NCI-H446 treated with DMSO at 0.1 percent for 48 hours (cell line): ENCODE results near the gene NEAT1.

ENCODE experiments used
- DNase-seq: peaks from one replicate; lab custom pipeline; 2025; lab: John Stamatoyannopoulos, UW

Gene NEAT1

GRCh38 chr11:65479184-65480145 is 56.9 kb downstream of the NEAT1 start:
- DNase-seq, result peak; percentile 72

GRCh38 chr11:65482306-65482850 is 59.8 kb downstream of the NEAT1 start:
- no peak for DNase-seq

- no peak for DNase-seq
Observed at GRCh38 chr11:65485920-65486219, 63.3 kb downstream of the NEAT1 start.

GRCh38 chr11:65486570-65487466 is 64.2 kb downstream of the NEAT1 start:
- no peak for DNase-seq

GRCh38 chr11:65487467-65488272 is 65.1 kb downstream of the NEAT1 start:
- peak; percentile 100 for DNase-seq

GRCh38 chr11:65488273-65489034 is 65.9 kb downstream of the NEAT1 start:
- no peak for DNase-seq

GRCh38 chr11:65489035-65489705 is 66.6 kb downstream of the NEAT1 start:
- DNase-seq, result no peak

GRCh38 chr11:65489706-65490320 is 67.2 kb downstream of the NEAT1 start:
- DNase-seq, result peak; percentile 11

- DNase-seq, result no peak
Observed at GRCh38 chr11:65491163-65491465, 68.5 kb downstream of the NEAT1 start.

- DNase-seq, result peak; percentile 74
Observed at GRCh38 chr11:65491614-65492386, 69.2 kb downstream of the NEAT1 start.

- no peak for DNase-seq
Observed at GRCh38 chr11:65492387-65492636, 69.7 kb downstream of the NEAT1 start.

- DNase-seq, result peak; percentile 65
Observed at GRCh38 chr11:65492637-65493366, 70.2 kb downstream of the NEAT1 start.

- DNase-seq, result peak; percentile 44
Observed at GRCh38 chr11:65493367-65494176, 71.0 kb downstream of the NEAT1 start.
